Measurements from ENCODE around the gene NUP133. TPM values are rescaled to one million over a fixed set of nuclear protein-coding genes. Genes with fewer than 3 reads are reported as not detected.

Gene NUP133
- total RNA-seq, 1 donor from 2014 or later, result 9.3 TPM

DNA sequence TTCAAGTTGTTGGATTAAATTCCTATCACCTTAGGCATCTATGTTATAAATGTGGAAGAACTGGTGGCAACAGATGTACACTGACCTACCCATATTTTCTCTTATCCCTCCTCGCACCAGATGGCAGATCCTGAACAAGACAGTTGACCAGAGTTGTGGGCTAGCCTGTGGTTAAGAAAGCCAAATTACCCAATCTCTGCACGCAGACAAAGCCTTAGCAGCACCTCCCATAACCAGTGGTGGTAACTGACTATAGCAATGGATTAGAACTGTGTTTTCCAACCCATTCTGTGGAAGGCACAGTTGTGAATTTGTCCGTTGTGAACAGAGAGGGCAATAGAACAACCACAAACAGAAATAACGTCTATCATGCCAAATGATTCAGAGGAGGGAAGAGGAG lies 29.8 kb upstream of the NUP133 start:
- H3K4me1 ChIP-seq, result no peaks in the 10 kb centered on the region
- H3K27ac ChIP-seq, result no peak overlapping the region
- no peak for DNase-seq (ENCODE audit: low spot score in 2 of 2)
- TF ChIP-seq, protein P1, sequence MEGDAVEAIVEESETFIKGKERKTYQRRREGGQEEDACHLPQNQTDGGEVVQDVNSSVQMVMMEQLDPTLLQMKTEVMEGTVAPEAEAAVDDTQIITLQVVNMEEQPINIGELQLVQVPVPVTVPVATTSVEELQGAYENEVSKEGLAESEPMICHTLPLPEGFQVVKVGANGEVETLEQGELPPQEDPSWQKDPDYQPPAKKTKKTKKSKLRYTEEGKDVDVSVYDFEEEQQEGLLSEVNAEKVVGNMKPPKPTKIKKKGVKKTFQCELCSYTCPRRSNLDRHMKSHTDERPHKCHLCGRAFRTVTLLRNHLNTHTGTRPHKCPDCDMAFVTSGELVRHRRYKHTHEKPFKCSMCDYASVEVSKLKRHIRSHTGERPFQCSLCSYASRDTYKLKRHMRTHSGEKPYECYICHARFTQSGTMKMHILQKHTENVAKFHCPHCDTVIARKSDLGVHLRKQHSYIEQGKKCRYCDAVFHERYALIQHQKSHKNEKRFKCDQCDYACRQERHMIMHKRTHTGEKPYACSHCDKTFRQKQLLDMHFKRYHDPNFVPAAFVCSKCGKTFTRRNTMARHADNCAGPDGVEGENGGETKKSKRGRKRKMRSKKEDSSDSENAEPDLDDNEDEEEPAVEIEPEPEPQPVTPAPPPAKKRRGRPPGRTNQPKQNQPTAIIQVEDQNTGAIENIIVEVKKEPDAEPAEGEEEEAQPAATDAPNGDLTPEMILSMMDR (IDR thresholded peaks at IDR 0.05), result no peak
- peaks cover 63 to 89% of the 10 kb centered on the region in 2 donors for H3K36me3 ChIP-seq
- no peak overlapping the region for H3K4me3 ChIP-seq
- no peaks in the 10 kb centered on the region for H3K27me3 ChIP-seq
- intact Hi-C loops (cut with DNase I), result no loop called here
- no peaks in the 10 kb centered on the region for H3K9me3 ChIP-seq

DNA sequence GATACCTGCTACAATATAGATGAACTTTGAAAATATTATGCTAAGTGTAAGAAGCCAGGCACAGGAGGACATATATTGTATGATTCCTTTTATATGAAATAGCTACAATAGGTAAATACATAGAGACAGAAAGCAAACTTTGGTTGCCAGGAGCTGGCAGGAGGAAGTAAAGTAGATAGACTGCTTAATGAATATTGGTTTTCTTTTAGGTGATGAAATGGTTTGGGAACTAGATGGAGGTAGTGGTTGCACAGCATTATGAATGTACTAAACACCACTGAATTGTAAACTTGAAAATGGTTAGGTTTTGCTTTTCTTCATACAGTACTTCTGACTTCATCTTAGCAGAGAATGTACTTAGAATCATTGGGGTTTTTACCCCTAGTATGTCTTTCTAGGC lies 28.8 kb upstream of the NUP133 start:
- intact Hi-C loops (cut with DNase I), result no loop called here
- H3K4me3 ChIP-seq, result no peak overlapping the region
- H3K4me1 ChIP-seq, result no peaks in the 10 kb centered on the region
- no peak for DNase-seq (ENCODE audit: low spot score in 2 of 2)
- peaks cover 70 to 92% of the 10 kb centered on the region in 2 donors for H3K36me3 ChIP-seq
- H3K27me3 ChIP-seq, result no peaks in the 10 kb centered on the region
- TF ChIP-seq, protein P1 (IDR thresholded peaks at IDR 0.05), result no peak
- no peaks in the 10 kb centered on the region for H3K9me3 ChIP-seq
- H3K27ac ChIP-seq, result no peak overlapping the region

GRCh38 chr1:229535230-229535629 lies 27.1 kb upstream of the NUP133 start:
- Histone ChIP-seq H3K4me3 (no peak overlapping the region), H3K27me3 (no peaks in the 10 kb centered on the region), H3K27ac (no peak overlapping the region), H3K9me3 (no peaks in the 10 kb centered on the region), H3K4me1 (no peaks in the 10 kb centered on the region), H3K36me3 (peaks cover 71 to 91% of the 10 kb centered on the region in 2 donors)
- intact Hi-C loops (cut with DNase I), result no loop called here
- TF ChIP-seq, protein P1 (IDR thresholded peaks at IDR 0.05), result no peak
- DNase-seq (ENCODE audit: low spot score in 2 of 2), result no peak

GRCh38 chr1:229531326-229531725 lies 23.2 kb upstream of the NUP133 start:
- no peaks in the 10 kb centered on the region for H3K4me1 ChIP-seq
- H3K27ac ChIP-seq, result no peak overlapping the region
- DNase-seq (ENCODE audit: low spot score in 2 of 2), result no peak
- peaks cover 76 to 89% of the 10 kb centered on the region in 2 donors for H3K36me3 ChIP-seq
- TF ChIP-seq, protein P1 (IDR thresholded peaks at IDR 0.05), result no peak
- no peaks in the 10 kb centered on the region for H3K9me3 ChIP-seq
- no peaks in the 10 kb centered on the region for H3K27me3 ChIP-seq
- no peak overlapping the region for H3K4me3 ChIP-seq
- intact Hi-C loops (cut with DNase I), result no loop called here

- Histone ChIP-seq H3K27ac (no peak overlapping the region), H3K27me3 (no peaks in the 10 kb centered on the region), H3K9me3 (no peaks in the 10 kb centered on the region), H3K36me3 (peaks cover 77 to 92% of the 10 kb centered on the region in 2 donors), H3K4me1 (no peaks in the 10 kb centered on the region), H3K4me3 (no peak overlapping the region)
- TF ChIP-seq, protein P1 (IDR thresholded peaks at IDR 0.05), result no peak
- intact Hi-C loops (cut with DNase I), result no loop called here
- no peak for DNase-seq (ENCODE audit: low spot score in 2 of 2)
Measured at GRCh38 chr1:229529639-229530038, 21.5 kb upstream of the NUP133 start.

GRCh38 chr1:229526695-229527094 lies 18.6 kb upstream of the NUP133 start:
- no peak overlapping the region for H3K4me3 ChIP-seq
- TF ChIP-seq, protein P1 (IDR thresholded peaks at IDR 0.05), result no peak
- H3K27me3 ChIP-seq, result no peaks in the 10 kb centered on the region
- H3K27ac ChIP-seq, result no peak overlapping the region
- no peak for DNase-seq (ENCODE audit: low spot score in 2 of 2)
- H3K9me3 ChIP-seq, result no peaks in the 10 kb centered on the region
- intact Hi-C loops (cut with DNase I), result no loop called here
- H3K4me1 ChIP-seq, result peaks cover 0 to 3% of the 10 kb centered on the region in 2 donors
- H3K36me3 ChIP-seq, result peaks cover 64 to 89% of the 10 kb centered on the region in 2 donors
